Large intestine (tissue), 12 donors: Measurements from ENCODE around the gene CHST14. TPM values are rescaled to one million over a fixed set of nuclear protein-coding genes. Genes with fewer than 3 reads are reported as not detected.

Experiments used
- DNase-seq, 2 donors: peaks; one replicate each; pipeline versions ENCODE4 v3.0.0 to v3.0.0-alpha.2; 2013
- H3K27ac ChIP-seq: one replicate; pipeline ENCODE4 v1.5.1; 2013; ENCODE audit warnings: low read length
- H3K27me3 ChIP-seq: 2 replicates; pipeline ENCODE4 v1.6.1; 2013; ENCODE audit warnings: low read length; ENCODE audit not compliant: control insufficient read depth, insufficient read depth
- H3K36me3 ChIP-seq: 2 replicates; pipeline ENCODE4 v1.6.1; 2013; ENCODE audit warnings: low read length; ENCODE audit not compliant: control insufficient read depth, insufficient read depth
- H3K4me1 ChIP-seq: one replicate; pipeline ENCODE4 v1.6.1; 2013; ENCODE audit warnings: low read length; ENCODE audit not compliant: control insufficient read depth, insufficient read depth
- H3K4me3 ChIP-seq: one replicate; pipeline ENCODE4 v1.5.1; 2013; ENCODE audit warnings: low read length
- H3K9me3 ChIP-seq: one replicate; pipeline ENCODE4 v1.6.1; 2013; ENCODE audit warnings: mild to moderate bottlenecking, low read depth, low read length, moderate library complexity; ENCODE audit not compliant: control insufficient read depth
- WGBS: methylation state at CpG from one replicate; pipeline ENCODE4 v1.1.5; 2013; ENCODE audit warnings: low lambda C conversion rate; ENCODE audit not compliant: insufficient coverage; 5-methylcytosine and 5-hydroxymethylcytosine counted together
- long read RNA-seq, 11 donors: transcript quantifications; one replicate each; lab custom pipeline, GENCODE V29; 2026
- polyA plus RNA-seq: library from polyadenylated mRNA; unstranded; fragments of 120-200 nt; gene quantifications from one replicate; pipeline ENCODE4 v1.2.1, GENCODE V29; 2013

CHST14 gene, protein sequence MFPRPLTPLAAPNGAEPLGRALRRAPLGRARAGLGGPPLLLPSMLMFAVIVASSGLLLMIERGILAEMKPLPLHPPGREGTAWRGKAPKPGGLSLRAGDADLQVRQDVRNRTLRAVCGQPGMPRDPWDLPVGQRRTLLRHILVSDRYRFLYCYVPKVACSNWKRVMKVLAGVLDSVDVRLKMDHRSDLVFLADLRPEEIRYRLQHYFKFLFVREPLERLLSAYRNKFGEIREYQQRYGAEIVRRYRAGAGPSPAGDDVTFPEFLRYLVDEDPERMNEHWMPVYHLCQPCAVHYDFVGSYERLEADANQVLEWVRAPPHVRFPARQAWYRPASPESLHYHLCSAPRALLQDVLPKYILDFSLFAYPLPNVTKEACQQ
- 12.5 TPM for polyA plus RNA-seq
- long read RNA-seq, donor 1, transcript CHST14-201 (1 exons, 3,574 nt) = major isoform, 9 of 9 reads
- long read RNA-seq, donor 1, partial matches to known transcripts = 0 of 9 reads
- long read RNA-seq, donor 1, other reads (novel, unspliced or antisense) = 0 of 9 reads
- long read RNA-seq, donor 2, transcript CHST14-201 (1 exons, 3,574 nt) = major isoform, 13 of 13 reads
- long read RNA-seq, donor 2, partial matches to known transcripts = 0 of 13 reads
- long read RNA-seq, donor 2, other reads (novel, unspliced or antisense) = 0 of 13 reads
- long read RNA-seq, donor 3 = 0 reads
- long read RNA-seq, donor 4, partial matches to known transcripts = 0 of 1 reads
- long read RNA-seq, donor 4, other reads (novel, unspliced or antisense) = 0 of 1 reads
- long read RNA-seq, donor 5, transcript CHST14-201 (1 exons, 3,574 nt) = major isoform, 12 of 12 reads
- long read RNA-seq, donor 5, partial matches to known transcripts = 0 of 12 reads
- long read RNA-seq, donor 5, other reads (novel, unspliced or antisense) = 0 of 12 reads
- long read RNA-seq, donor 6, transcript CHST14-201 (1 exons, 3,574 nt) = major isoform, 11 of 11 reads
- long read RNA-seq, donor 6, partial matches to known transcripts = 0 of 11 reads
- long read RNA-seq, donor 6, other reads (novel, unspliced or antisense) = 0 of 11 reads
- long read RNA-seq, donor 7, transcript CHST14-201 (1 exons, 3,574 nt) = major isoform, 12 of 12 reads
- long read RNA-seq, donor 7, partial matches to known transcripts = 0 of 12 reads
- long read RNA-seq, donor 7, other reads (novel, unspliced or antisense) = 0 of 12 reads
- long read RNA-seq, donor 8, transcript CHST14-201 (1 exons, 3,574 nt) = major isoform, 20 of 20 reads
- long read RNA-seq, donor 8, partial matches to known transcripts = 0 of 20 reads
- long read RNA-seq, donor 8, other reads (novel, unspliced or antisense) = 0 of 20 reads
- long read RNA-seq, donor 9, transcript CHST14-201 (1 exons, 3,574 nt) = major isoform, 10 of 10 reads
- long read RNA-seq, donor 9, partial matches to known transcripts = 0 of 10 reads
- long read RNA-seq, donor 9, other reads (novel, unspliced or antisense) = 0 of 10 reads
- long read RNA-seq, donor 10, transcript CHST14-201 (1 exons, 3,574 nt) = major isoform, 15 of 15 reads
- long read RNA-seq, donor 10, partial matches to known transcripts = 0 of 15 reads
- long read RNA-seq, donor 10, other reads (novel, unspliced or antisense) = 0 of 15 reads
- long read RNA-seq, donor 11, transcript CHST14-201 (1 exons, 3,574 nt) = major isoform, 13 of 13 reads
- long read RNA-seq, donor 11, partial matches to known transcripts = 0 of 13 reads
- long read RNA-seq, donor 11, other reads (novel, unspliced or antisense) = 0 of 13 reads

DNA sequence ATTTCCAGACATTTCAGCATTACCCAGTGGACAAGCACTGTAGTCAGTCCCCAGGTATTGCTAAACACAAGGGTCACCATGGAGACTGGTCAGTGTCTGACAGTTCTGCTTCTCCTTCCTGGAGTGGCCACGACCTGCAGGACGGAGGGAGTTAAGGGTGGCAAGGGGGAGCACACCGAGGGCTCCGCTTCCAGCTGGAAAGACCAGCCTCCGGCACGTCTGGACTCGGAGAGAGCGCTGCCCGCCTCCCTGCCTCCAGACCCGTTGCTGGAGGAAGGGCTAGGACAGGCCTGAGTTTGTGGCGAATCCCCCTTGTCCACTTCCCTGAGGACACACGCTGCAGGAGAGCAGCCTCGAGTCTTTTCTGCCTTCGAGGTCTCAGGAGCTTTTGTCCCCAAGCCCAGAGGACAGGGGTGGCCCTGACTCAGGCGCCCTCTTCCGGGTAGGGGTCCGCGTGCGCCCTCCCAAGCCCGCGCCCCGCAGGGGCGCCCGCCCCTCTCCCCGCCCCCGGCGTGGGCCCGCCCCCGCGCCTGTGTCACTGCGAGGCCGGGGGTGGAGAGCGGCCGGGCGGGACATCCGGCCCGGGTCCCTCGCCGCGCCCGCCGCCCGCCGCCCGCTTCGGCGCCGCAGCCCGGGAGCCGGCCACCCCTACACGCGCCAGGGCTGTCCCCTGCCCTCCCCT, at the start of gene CHST14:
TSS of gene CHST14 (plus strand) at position 562 of the 682 bp plus-strand sequence. CDS start 230 bp downstream, outside the sequence.
- H3K27me3 ChIP-seq = no peaks in the 10 kb centered on the region
- peak within 1 kb of the TSS; percentile 75 for H3K27ac ChIP-seq
- peaks cover 14% of the 10 kb centered on the region for H3K4me1 ChIP-seq
- WGBS = no CpG with 5 or more reads among the region's 52 CpGs
- DNase-seq = peak in 1 of 2 donors; percentile 64
- H3K36me3 ChIP-seq = peaks cover 25% of the 10 kb centered on the region
- H3K4me3 ChIP-seq = peak within 1 kb of the TSS; percentile 72
- no peaks in the 10 kb centered on the region for H3K9me3 ChIP-seq

DNA sequence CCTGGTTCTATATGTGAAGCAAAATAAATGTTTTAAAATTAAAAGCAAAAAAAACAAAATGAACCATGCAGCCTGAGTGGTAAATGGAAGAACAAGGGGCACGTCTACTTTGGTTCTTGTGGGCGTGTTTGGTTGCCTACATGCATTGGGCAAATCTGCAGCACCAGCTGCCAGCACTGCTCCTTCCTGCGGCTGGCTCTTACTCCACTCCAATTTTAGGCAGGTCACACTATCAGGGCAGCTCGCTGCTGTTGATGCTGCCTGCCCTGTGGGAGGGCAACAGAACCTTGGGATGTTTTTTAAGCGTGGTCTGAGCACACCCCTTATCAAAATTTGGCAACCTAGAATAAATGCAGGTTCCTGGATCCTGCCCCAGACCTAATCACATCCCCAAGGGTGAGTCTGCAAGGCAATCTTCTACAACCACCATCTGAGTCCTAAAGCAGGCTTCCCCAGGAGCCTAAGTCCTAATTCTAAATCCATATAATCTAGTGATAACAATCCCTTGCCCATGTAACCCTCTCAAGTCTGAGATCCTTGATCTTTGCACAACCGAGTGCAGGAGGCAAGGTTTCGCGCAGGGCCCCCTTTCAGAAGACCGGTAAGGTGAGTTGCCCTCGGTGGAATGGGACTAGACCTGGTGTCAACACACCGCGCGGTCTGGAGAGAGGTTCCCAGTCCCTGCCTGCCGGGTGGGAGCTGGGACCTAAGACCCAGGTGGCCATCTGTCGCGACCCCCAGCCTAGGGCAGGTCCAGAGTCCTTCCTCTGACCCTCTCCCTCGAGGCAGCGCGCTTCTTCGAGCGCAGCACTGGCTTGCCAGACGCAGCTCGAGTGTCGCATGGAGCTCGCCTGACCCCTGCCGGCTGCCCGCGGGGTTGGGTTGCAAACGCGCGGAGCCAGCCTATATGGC, 49.3 kb upstream of the CHST14 start:
- no peak overlapping the region for H3K4me3 ChIP-seq
- H3K4me1 ChIP-seq = peaks cover 7% of the 10 kb centered on the region
- no peaks in the 10 kb centered on the region for H3K9me3 ChIP-seq
- peaks cover 12% of the 10 kb centered on the region for H3K36me3 ChIP-seq
- no CpG with 5 or more reads among the region's 31 CpGs for WGBS
- peak; percentile 65 to 73 for DNase-seq
- peaks cover 3% of the 10 kb centered on the region for H3K27me3 ChIP-seq
- H3K27ac ChIP-seq = no peak overlapping the region

DNA sequence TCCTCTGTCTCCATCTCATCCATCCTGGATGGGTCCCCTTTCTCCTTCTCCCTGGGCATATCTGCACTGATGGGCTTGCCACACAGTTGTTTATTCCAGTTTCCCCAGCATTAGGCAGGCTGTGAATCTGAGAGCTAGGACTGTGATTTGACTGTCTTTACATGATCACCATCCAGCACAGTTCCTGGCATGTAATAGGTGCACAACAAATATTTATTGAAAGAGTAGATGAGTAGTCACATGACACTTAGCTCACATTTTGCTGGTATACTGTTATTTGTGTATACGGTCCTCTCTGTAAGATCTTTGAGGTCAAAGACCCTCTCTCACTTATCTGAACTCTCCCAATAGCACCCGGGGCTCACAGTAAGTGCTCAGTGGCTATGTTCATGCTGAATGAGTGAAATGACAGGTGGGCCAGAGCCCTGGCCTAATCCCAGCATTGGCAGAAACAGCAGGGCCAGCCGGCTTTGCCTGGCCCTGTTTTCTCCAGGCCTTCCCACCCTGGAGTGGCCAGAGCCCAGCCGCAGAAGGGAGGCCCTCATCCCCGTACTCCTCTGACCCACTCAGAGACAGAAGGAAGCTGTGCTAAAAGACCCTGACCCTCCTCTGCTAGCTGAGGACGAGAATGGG, 46.2 kb upstream of the CHST14 start:
- no peak for DNase-seq
- no peak overlapping the region for H3K27ac ChIP-seq
- peaks cover 7% of the 10 kb centered on the region for H3K4me1 ChIP-seq
- H3K36me3 ChIP-seq = no peaks in the 10 kb centered on the region
- WGBS = no CpG with 5 or more reads among the region's 6 CpGs
- no peak overlapping the region for H3K4me3 ChIP-seq
- H3K9me3 ChIP-seq = no peaks in the 10 kb centered on the region
- H3K27me3 ChIP-seq = peaks cover 3% of the 10 kb centered on the region

DNA sequence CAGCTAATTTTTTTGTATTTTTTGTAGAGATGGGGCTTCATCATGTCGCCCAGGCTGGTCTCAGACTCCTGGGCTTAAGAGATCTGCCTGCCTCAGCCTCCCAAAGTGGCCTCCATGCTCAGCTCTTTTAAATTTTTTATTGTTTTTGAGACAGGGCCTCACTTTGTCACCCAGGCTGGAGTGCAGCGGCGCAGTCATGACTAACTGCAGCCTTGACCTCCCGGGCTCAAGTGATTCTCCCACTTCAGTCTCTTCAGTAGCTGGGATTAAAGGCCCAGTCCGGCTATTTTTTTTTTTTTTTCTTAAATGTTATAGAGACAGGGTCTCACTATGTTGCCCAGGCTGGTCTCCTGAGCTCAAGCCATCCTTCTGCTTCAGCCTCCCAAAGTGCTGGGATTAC, 45.1 kb upstream of the CHST14 start:
- no peaks in the 10 kb centered on the region for H3K36me3 ChIP-seq
- peaks cover 7% of the 10 kb centered on the region for H3K4me1 ChIP-seq
- H3K4me3 ChIP-seq = no peak overlapping the region
- WGBS = no CpG with 5 or more reads among the region's 5 CpGs
- DNase-seq = no peak
- H3K9me3 ChIP-seq = no peaks in the 10 kb centered on the region
- H3K27me3 ChIP-seq = peaks cover 3% of the 10 kb centered on the region
- no peak overlapping the region for H3K27ac ChIP-seq

DNA sequence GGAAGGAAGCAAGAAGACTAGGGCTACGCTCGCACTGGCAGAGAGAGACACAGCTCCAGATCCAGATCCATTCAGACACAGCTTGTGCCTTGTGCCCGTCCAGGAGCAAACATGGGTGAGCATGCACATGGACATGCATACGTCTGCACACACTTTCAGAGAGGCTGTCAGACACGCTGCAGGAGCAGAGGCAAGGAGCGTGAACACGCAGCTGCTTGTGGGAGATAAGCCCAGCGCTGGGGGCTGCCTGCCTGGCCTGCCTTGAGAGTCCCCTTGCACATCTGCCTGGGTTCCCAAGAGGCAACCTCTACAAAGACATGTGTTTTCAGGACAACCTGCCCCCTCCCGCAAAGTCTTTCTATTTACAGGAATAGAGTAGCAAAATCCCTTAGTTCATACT, 43.6 kb upstream of the CHST14 start:
- no peak for DNase-seq
- H3K9me3 ChIP-seq = no peaks in the 10 kb centered on the region
- no peaks in the 10 kb centered on the region for H3K4me1 ChIP-seq
- WGBS = no CpG with 5 or more reads among the region's 9 CpGs
- H3K27me3 ChIP-seq = no peaks in the 10 kb centered on the region
- H3K4me3 ChIP-seq = no peak overlapping the region
- no peaks in the 10 kb centered on the region for H3K36me3 ChIP-seq
- no peak overlapping the region for H3K27ac ChIP-seq

DNA sequence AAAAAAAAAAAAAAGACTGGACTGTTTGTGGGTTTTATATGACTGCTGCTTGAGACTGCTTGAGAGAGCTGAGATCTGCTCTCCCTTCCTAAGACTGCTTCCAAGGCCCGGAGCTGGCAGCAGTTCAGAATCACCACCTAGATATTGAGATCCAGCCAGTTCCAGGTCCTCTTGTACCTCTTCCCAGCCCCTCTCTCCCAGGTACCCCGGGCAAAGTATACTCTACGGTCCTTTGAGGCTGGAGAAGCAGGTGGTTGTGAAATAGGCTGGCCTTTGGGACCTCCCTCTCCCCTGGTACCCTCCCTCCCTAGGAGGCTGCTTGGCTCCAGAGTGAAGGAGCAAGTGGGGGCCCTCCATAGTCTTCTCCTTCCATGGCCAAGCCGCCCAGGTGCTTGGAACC, 42.6 kb upstream of the CHST14 start:
- Histone ChIP-seq H3K36me3 (no peaks in the 10 kb centered on the region), H3K4me3 (no peak overlapping the region), H3K27me3 (no peaks in the 10 kb centered on the region), H3K4me1 (no peaks in the 10 kb centered on the region), H3K27ac (no peak overlapping the region), H3K9me3 (no peaks in the 10 kb centered on the region)
- WGBS = no CpG with 5 or more reads among the region's 4 CpGs
- DNase-seq = no peak

DNA sequence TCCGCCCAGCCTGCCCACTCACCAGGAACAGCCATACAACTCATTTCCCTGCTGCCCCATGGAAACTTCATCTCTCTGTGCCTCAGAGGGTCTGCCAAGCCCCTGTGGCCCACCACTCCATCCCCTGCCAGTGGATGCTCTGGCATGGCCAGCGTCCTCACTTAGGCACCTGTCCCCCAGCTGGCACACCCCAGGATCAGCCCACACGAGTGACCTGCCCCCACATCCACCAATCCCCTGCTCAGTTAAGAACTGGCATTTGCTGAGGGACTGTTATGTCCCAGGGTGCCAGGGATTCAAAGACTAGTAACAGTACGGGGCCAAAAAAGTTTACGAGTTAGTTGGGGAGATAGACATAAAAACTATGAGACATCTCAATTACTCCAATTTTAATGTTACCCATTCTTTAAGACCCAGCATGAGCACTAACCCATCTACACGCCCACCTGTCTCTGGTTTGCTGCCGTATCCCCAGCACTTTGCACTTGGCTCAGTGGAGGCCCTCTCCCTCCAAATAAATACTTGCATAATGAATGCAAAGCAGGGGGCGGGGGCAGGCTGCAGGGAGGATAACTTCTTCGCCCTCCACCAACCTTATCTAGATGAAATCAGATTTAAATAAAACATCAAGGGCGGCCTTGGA, 41.6 kb upstream of the CHST14 start:
- no peak overlapping the region for H3K4me3 ChIP-seq
- 92% methylated on average over 2 of the region's 10 CpGs for WGBS
- H3K27ac ChIP-seq = no peak overlapping the region
- no peaks in the 10 kb centered on the region for H3K4me1 ChIP-seq
- H3K9me3 ChIP-seq = no peaks in the 10 kb centered on the region
- no peak for DNase-seq
- H3K36me3 ChIP-seq = no peaks in the 10 kb centered on the region
- H3K27me3 ChIP-seq = peaks cover 4% of the 10 kb centered on the region

DNA sequence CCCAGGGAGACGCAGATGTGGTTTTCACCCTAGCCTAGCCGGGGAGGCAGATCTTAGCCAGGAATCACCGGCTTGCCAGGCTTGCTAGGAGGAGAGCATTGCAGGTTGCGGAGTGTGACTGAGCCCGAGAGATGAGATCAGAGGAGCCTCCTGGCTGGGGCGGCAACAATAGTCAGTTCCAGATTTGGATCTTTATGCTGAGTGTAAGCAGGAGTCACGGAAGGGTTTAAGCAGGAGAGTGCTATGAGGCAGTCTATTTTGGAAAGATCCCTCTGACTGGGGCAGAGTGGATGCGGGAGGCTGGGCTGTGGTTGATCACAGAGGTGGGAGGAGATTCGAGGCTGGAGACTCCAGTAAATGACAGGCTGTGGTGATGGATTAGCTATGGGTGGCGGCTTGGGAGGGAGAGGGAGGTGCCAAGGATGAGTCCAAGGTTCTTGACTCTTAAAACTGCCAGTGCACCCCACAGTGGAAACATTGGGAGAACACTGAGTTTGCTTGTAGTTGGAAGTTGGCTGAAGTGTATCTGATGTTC, 40.4 kb upstream of the CHST14 start:
- peak in 1 of 2 donors; percentile 55 for DNase-seq
- Histone ChIP-seq H3K27ac (no peak overlapping the region), H3K4me3 (no peak overlapping the region), H3K4me1 (peaks cover 4% of the 10 kb centered on the region), H3K36me3 (no peaks in the 10 kb centered on the region), H3K27me3 (peaks cover 16% of the 10 kb centered on the region), H3K9me3 (no peaks in the 10 kb centered on the region)
- WGBS = no CpG with 5 or more reads among the region's 10 CpGs
